ENCODE measurements around the gene OR2S2.

DNA sequence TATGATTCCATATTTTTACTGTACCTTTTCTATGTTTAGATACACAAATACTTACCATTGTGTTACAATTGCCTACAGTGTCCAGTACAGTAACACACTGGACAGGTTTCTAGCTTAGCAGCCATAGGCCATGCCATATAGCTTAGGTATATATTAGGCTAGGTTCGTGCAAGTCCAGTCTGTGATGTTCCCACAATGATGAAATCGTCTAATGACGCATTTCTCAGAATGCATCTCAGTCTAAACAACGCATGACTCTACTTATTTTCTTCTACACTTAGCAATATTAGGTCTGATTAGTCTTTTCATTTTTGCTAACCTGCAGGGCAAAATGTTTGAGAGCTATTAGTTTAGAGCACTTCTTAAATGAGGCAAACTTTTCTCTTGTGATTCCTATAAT lies 22.7 kb downstream of the OR2S2 start:
- TF ChIP-seq, protein P1, sequence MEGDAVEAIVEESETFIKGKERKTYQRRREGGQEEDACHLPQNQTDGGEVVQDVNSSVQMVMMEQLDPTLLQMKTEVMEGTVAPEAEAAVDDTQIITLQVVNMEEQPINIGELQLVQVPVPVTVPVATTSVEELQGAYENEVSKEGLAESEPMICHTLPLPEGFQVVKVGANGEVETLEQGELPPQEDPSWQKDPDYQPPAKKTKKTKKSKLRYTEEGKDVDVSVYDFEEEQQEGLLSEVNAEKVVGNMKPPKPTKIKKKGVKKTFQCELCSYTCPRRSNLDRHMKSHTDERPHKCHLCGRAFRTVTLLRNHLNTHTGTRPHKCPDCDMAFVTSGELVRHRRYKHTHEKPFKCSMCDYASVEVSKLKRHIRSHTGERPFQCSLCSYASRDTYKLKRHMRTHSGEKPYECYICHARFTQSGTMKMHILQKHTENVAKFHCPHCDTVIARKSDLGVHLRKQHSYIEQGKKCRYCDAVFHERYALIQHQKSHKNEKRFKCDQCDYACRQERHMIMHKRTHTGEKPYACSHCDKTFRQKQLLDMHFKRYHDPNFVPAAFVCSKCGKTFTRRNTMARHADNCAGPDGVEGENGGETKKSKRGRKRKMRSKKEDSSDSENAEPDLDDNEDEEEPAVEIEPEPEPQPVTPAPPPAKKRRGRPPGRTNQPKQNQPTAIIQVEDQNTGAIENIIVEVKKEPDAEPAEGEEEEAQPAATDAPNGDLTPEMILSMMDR (conservative IDR thresholded peaks at IDR 0.05; ENCODE audit: low read length) = no peak
- TF ChIP-seq EZH2phosphoT487 (IDR thresholded peaks at IDR 0.05; ENCODE audit: borderline replicate concordance, low read depth, low read length) = no peak

Measured in OCI-LY7 (cell line).